Measurements from ENCODE around the gene CRHR1. TPM values are rescaled to one million over a fixed set of nuclear protein-coding genes. Genes with fewer than 3 reads are reported as not detected.
"Not testable (repeated sequence)": the region's sequence is repeated elsewhere in the genome, so short reads cannot be mapped to it uniquely, and the experiment has no call there.

The CRHR1 gene
- total and polyA plus RNA-seq, 4 donors, result not detected

GRCh38 chr17:45743626-45744326 lies 40.3 kb upstream of the CRHR1 start:
- no peak overlapping the region for H3K9ac ChIP-seq (ENCODE audit: insufficient read depth in 1 of 2, low read length in 2 of 2)
- TF ChIP-seq CTCF (IDR thresholded peaks at IDR 0.05; ENCODE audit: control extremely low read depth, extremely low read depth), result no peak
- no peak for ATAC-seq (ENCODE audit: insufficient read depth, low FRiP score)

GRCh38 chr17:45744826-45745225 lies 39.3 kb upstream of the CRHR1 start:
- not testable (repeated sequence) for H3K9ac ChIP-seq (ENCODE audit: insufficient read depth in 1 of 2, low read length in 2 of 2); H3K4me1 ChIP-seq (ENCODE audit: control insufficient read depth in 5 of 5, insufficient read depth in 5 of 5, low read length in 5 of 5); ATAC-seq (ENCODE audit: insufficient read depth, low FRiP score); H3K27ac ChIP-seq (ENCODE audit: low read depth in 1 of 2, low read length in 1 of 2); H3K36me3 ChIP-seq (ENCODE audit: control insufficient read depth in 4 of 4, insufficient read depth in 4 of 4, low read length in 4 of 4); DNase-seq; H3K9me3 ChIP-seq (ENCODE audit: control insufficient read depth in 4 of 4, insufficient read depth in 3 of 4, low read length in 3 of 4); H3K4me3 ChIP-seq; H3K27me3 ChIP-seq (ENCODE audit: control insufficient read depth in 3 of 3, insufficient read depth in 3 of 3, low read length in 2 of 3)
- WGBS, 2 donors, result 77 to 78% methylated on average over 4 of the region's 4 CpGs

More at GRCh38 chr17:45743626-45744326, 40.3 kb upstream of the CRHR1 start:
- 64 to 75% methylated on average over 4 of the region's 4 CpGs for WGBS, 2 donors
- DNase-seq, result no peak
- Histone ChIP-seq H3K4me1 (ENCODE audit: control insufficient read depth in 5 of 5, insufficient read depth in 5 of 5, low read length in 5 of 5) (peaks cover 0 to 10% (median 0%) of the 10 kb centered on the region in 5 donors), H3K36me3 (ENCODE audit: control insufficient read depth in 4 of 4, insufficient read depth in 4 of 4, low read length in 4 of 4) (no peaks in the 10 kb centered on the region), H3K9me3 (ENCODE audit: control insufficient read depth in 4 of 4, insufficient read depth in 3 of 4, low read length in 3 of 4) (peaks cover 0 to 8% (median 0%) of the 10 kb centered on the region in 4 donors), H3K27me3 (ENCODE audit: control insufficient read depth in 3 of 3, insufficient read depth in 3 of 3, low read length in 2 of 3) (peaks cover 0 to 4% (median 0%) of the 10 kb centered on the region in 3 donors), H3K27ac (ENCODE audit: low read depth in 1 of 2, low read length in 1 of 2) (no peak overlapping the region), H3K4me3 (no peak overlapping the region)

DNA sequence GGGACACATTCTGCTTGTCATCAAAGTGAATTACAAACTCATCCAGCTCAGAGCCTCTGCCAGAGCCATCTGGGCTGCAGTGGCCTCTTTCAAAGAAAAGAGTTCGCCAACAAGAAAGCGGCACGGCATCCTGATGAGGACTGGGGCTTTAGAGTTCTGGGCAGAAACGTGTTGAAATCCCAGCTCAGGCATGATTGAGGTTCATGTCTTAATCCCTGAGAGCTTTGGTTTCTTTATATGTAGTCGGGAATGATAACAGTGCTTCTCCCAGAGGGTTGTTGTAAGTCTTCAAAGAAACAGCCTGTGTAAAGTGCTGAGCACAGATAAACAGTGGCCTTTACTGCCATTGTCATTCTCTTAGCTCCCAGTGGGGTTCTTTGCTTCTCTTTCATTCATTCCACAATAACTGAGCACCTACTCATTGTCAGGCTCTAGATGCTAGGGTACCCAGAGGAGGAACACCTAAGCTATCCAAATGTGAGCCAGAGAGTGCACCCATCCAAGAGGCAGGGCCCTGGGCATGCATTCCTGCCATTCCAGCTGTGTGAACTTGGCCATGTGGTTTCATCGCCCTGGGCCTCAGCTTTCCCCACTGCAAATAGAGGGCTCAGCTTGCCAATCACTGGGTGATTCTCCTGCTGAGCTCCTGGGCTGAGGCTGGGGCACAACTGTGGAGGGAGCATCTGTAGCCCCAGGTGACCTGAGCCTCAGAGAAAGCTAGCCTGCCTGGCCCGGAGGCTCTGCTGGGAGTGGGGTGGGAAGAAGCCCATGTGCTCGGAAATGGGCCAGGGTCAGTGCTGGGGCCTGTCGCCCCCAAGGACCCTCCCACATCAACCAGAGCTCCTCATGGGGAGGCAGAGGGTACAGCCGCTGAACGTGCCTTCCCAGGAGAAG lies 38.3 kb upstream of the CRHR1 start:
- Histone ChIP-seq H3K9me3 (ENCODE audit: control insufficient read depth in 4 of 4, insufficient read depth in 3 of 4, low read length in 3 of 4) (peaks cover 0 to 3% (median 0%) of the 10 kb centered on the region in 4 donors), H3K9ac (ENCODE audit: insufficient read depth in 1 of 2, low read length in 2 of 2) (no peak overlapping the region), H3K27ac (ENCODE audit: low read depth in 1 of 2, low read length in 1 of 2) (no peak overlapping the region), H3K36me3 (ENCODE audit: control insufficient read depth in 4 of 4, insufficient read depth in 4 of 4, low read length in 4 of 4) (no peaks in the 10 kb centered on the region), H3K4me1 (ENCODE audit: control insufficient read depth in 5 of 5, insufficient read depth in 5 of 5, low read length in 5 of 5) (no peaks in the 10 kb centered on the region), H3K4me3 (no peak overlapping the region), H3K27me3 (ENCODE audit: control insufficient read depth in 3 of 3, insufficient read depth in 3 of 3, low read length in 2 of 3) (peaks cover 0 to 8% (median 0%) of the 10 kb centered on the region in 3 donors)
- DNase-seq (no peak), ATAC-seq (ENCODE audit: insufficient read depth, low FRiP score) (no peak)
- TF ChIP-seq CTCF (IDR thresholded peaks at IDR 0.05; ENCODE audit: control extremely low read depth, extremely low read depth), result no peak
- WGBS, 2 donors, result 58 to 66% methylated on average over 11 of the region's 11 CpGs

DNA sequence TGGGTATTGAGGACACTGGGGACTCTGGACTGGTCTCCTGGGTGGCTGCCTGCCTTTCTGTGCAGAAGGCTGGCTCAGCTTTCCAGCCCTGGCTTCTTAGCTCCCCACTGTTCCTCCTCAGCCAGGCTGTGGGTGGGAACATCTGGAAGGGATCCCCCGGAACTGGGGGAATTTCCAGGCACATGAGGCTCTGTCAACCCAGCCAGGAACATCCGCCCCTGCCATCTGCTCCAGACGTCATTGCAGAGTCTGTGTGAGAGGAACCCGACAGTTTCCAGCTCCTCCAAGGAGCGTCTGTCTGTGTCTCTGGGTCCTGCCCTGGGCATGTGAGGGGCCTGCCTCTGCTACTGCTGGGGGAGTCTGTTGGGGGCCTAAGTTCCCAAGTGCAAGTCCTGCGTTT lies 36.2 kb upstream of the CRHR1 start:
- 59 to 62% methylated on average over 6 of the region's 6 CpGs for WGBS, 2 donors
- ATAC-seq (ENCODE audit: insufficient read depth, low FRiP score) (no peak), DNase-seq (no peak)
- Histone ChIP-seq H3K4me3 (no peak overlapping the region), H3K27me3 (ENCODE audit: control insufficient read depth in 3 of 3, insufficient read depth in 3 of 3, low read length in 2 of 3) (peaks cover 0 to 4% (median 0%) of the 10 kb centered on the region in 3 donors), H3K27ac (ENCODE audit: low read depth in 1 of 2, low read length in 1 of 2) (no peak overlapping the region), H3K36me3 (ENCODE audit: control insufficient read depth in 4 of 4, insufficient read depth in 4 of 4, low read length in 4 of 4) (no peaks in the 10 kb centered on the region), H3K4me1 (ENCODE audit: control insufficient read depth in 5 of 5, insufficient read depth in 5 of 5, low read length in 5 of 5) (no peaks in the 10 kb centered on the region), H3K9me3 (ENCODE audit: control insufficient read depth in 4 of 4, insufficient read depth in 3 of 4, low read length in 3 of 4) (peaks cover 0 to 3% (median 0%) of the 10 kb centered on the region in 4 donors), H3K9ac (ENCODE audit: insufficient read depth in 1 of 2, low read length in 2 of 2) (no peak overlapping the region)
- no peak for TF ChIP-seq CTCF (IDR thresholded peaks at IDR 0.05; ENCODE audit: control extremely low read depth, extremely low read depth)

All from lung (tissue), 12 donors.